Upper lobe of left lung (tissue), 6 donors: ENCODE results near the gene ELOVL6. TPM values are rescaled to one million over a fixed set of nuclear protein-coding genes. Genes with fewer than 3 reads are reported as not detected.
A peak's percentile ranks its signal among the peaks of the same experiment; 100 is the strongest.

Source experiments
- ATAC-seq, 2 donors: fragments of 200-7000 bp; cut with Tn5 transposase; one replicate each; pipeline ENCODE4 v1.9.1; 2022; ENCODE audit warnings: mild to moderate bottlenecking in 2 of 2, moderate library complexity in 2 of 2; ENCODE audit not compliant: low FRiP score in 2 of 2
- DNase-seq, 2 donors: peaks; one replicate each; pipeline ENCODE4 v3.0.0-alpha.2; 2019 to 2020
- H3K27ac ChIP-seq, 4 donors: fragments of 200-600 bp; sonication (generic); one replicate each; pipeline ENCODE4 v1.5.1; 2016 to 2019
- H3K27me3 ChIP-seq, 4 donors: fragments of 200-600 bp; sonication (generic); one replicate each; pipeline ENCODE4 v1.5.1; 2017 to 2019
- H3K36me3 ChIP-seq, 4 donors: fragments of 200-600 bp; sonication (generic); one replicate each; pipeline ENCODE4 v1.5.1; 2016 to 2019
- H3K4me1 ChIP-seq, 4 donors: fragments of 200-600 bp; sonication (generic); one replicate each; pipeline ENCODE4 v1.5.1; 2018 to 2019
- H3K4me3 ChIP-seq, 4 donors: fragments of 200-600 bp; sonication (generic); one replicate each; pipeline ENCODE4 v1.5.1; 2017 to 2019; ENCODE audit warnings: mild to moderate bottlenecking in 2 of 4, moderate library complexity in 1 of 4
- H3K9me3 ChIP-seq, 4 donors: fragments of 200-600 bp; sonication (generic); one replicate each; pipeline ENCODE4 v1.5.1; 2018 to 2019
- EP300 ChIP-seq, 4 donors: sonication (generic); formaldehyde crosslinking; IDR thresholded peaks; one replicate each; pipeline ENCODE4 v1.5.1; 2017; ENCODE audit warnings: antibody characterized with exemption in 4 of 4, control low read depth in 2 of 4
- POLR2A ChIP-seq, 4 donors: fragments of 450-650 bp; IDR thresholded peaks; one replicate each; pipeline ENCODE4 v1.5.1; 2016 to 2017; ENCODE audit warnings: antibody characterized with exemption in 4 of 4, mild to moderate bottlenecking in 2 of 4
- POLR2AphosphoS5 ChIP-seq, 2 donors: sonication (generic); formaldehyde crosslinking; IDR thresholded peaks; one replicate each; pipeline ENCODE4 v1.5.1; 2017; ENCODE audit warnings: antibody characterized with exemption in 2 of 2
- WGBS, 2 donors: methylation state at CpG; one replicate each; pipeline ENCODE4 v1.1.5; 2017 to 2018; 5-methylcytosine and 5-hydroxymethylcytosine counted together
- total RNA-seq, 6 donors: library from RNA; depleted of rRNA in 4 of 6; stranded (reverse); fragments of >200 nt in 4 of 6; gene quantifications; one replicate each; pipeline versions ENCODE4 v1.1.0 to v1.2.1, GENCODE V29; 2016 to 2021
- TF ChIP-seq, protein P1 (sequence below), 6 experiments: fragments of 450-650 bp in 4 of 6; fragments of 200-600 bp in 2 of 6; sonication (generic) in 2 of 6; IDR thresholded peaks; one replicate each; pipeline ENCODE4 v1.5.1; 2016 to 2019; ENCODE audit warnings: antibody characterized with exemption in 6 of 6
- donor health status: DM: no; HTN: no; CAD: no; lungs with moderate emphysema.
- donor health status: DM: no; HTN: yes; CAD: no; lungs with severe emphysema.

Gene ELOVL6
- total RNA-seq, 6 donors from 2014 or later, result 2.1 to 10.2 (median 4.3) TPM

GRCh38 chr4:110135523-110135922 lies 62.9 kb downstream of the ELOVL6 start:
- TF ChIP-seq, protein P1, sequence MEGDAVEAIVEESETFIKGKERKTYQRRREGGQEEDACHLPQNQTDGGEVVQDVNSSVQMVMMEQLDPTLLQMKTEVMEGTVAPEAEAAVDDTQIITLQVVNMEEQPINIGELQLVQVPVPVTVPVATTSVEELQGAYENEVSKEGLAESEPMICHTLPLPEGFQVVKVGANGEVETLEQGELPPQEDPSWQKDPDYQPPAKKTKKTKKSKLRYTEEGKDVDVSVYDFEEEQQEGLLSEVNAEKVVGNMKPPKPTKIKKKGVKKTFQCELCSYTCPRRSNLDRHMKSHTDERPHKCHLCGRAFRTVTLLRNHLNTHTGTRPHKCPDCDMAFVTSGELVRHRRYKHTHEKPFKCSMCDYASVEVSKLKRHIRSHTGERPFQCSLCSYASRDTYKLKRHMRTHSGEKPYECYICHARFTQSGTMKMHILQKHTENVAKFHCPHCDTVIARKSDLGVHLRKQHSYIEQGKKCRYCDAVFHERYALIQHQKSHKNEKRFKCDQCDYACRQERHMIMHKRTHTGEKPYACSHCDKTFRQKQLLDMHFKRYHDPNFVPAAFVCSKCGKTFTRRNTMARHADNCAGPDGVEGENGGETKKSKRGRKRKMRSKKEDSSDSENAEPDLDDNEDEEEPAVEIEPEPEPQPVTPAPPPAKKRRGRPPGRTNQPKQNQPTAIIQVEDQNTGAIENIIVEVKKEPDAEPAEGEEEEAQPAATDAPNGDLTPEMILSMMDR (IDR thresholded peaks at IDR 0.05), result no peak
- TF ChIP-seq POLR2AphosphoS5 (IDR thresholded peaks at IDR 0.05) (no peak), EP300 (IDR thresholded peaks at IDR 0.05) (no peak), POLR2A (IDR thresholded peaks at IDR 0.05) (no peak)
- H3K36me3 ChIP-seq, result no peaks in the 10 kb centered on the region
- H3K27ac ChIP-seq, result no peak overlapping the region
- no peaks in the 10 kb centered on the region for H3K9me3 ChIP-seq
- no peak overlapping the region for H3K4me3 ChIP-seq
- no peaks in the 10 kb centered on the region for H3K27me3 ChIP-seq
- ATAC-seq (peak in 1 of 2 donors; percentile 59), DNase-seq (no peak)
- 70 to 82% methylated on average over 1 of the region's 1 CpG for WGBS, 2 donors
- H3K4me1 ChIP-seq, result no peaks in the 10 kb centered on the region

GRCh38 chr4:110135076-110135475 lies 63.3 kb downstream of the ELOVL6 start:
- Histone ChIP-seq H3K9me3 (no peaks in the 10 kb centered on the region), H3K27me3 (no peaks in the 10 kb centered on the region), H3K4me3 (no peak overlapping the region), H3K4me1 (no peaks in the 10 kb centered on the region), H3K27ac (no peak overlapping the region), H3K36me3 (no peaks in the 10 kb centered on the region)
- ATAC-seq (no peak), DNase-seq (no peak)
- TF ChIP-seq POLR2AphosphoS5 (IDR thresholded peaks at IDR 0.05) (no peak), POLR2A (IDR thresholded peaks at IDR 0.05) (no peak), EP300 (IDR thresholded peaks at IDR 0.05) (no peak)
- TF ChIP-seq, protein P1 (IDR thresholded peaks at IDR 0.05), result no peak
- 89% methylated on average over 2 of the region's 2 CpGs for WGBS, 2 donors

DNA sequence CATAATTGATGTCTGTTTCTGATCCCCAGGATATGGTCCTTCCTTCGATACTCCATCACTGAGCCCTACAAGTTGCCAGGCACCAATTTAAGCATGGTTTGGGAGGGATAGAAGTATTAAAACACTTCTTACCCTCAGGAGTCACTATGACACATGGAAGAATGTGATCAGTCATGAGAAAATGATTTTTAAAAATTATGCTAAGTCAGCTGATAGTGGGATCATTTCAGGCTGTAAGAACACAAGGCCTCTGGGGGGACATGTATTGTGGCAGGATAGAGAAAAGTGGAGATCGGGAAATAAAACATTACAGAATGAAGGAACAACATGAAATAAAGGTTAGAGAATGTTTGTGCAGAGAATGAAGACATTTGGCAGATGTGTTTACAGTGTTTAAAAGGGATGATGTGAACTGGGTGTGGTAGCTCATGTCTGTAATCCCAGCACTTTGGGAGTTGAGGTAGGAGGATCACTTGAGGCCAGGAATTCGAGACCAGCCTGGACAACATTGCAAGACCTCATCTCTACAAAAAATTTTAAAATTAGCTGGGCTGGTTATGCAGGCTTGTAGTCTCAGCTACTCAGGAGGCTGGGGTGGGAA lies 64.0 kb downstream of the ELOVL6 start:
- Histone ChIP-seq H3K4me1 (no peaks in the 10 kb centered on the region), H3K4me3 (no peak overlapping the region), H3K27ac (no peak overlapping the region), H3K27me3 (no peaks in the 10 kb centered on the region), H3K36me3 (no peaks in the 10 kb centered on the region), H3K9me3 (no peaks in the 10 kb centered on the region)
- no peak for DNase-seq
- TF ChIP-seq, protein P1 (IDR thresholded peaks at IDR 0.05), result no peak
- TF ChIP-seq POLR2A (IDR thresholded peaks at IDR 0.05), result no peak
- TF ChIP-seq POLR2AphosphoS5 (IDR thresholded peaks at IDR 0.05), result no peak
- no peak for TF ChIP-seq EP300 (IDR thresholded peaks at IDR 0.05)
- WGBS, 2 donors, result 93% methylated on average over 3 of the region's 3 CpGs
- ATAC-seq, result peak in 1 of 2 donors; percentile 85

DNA sequence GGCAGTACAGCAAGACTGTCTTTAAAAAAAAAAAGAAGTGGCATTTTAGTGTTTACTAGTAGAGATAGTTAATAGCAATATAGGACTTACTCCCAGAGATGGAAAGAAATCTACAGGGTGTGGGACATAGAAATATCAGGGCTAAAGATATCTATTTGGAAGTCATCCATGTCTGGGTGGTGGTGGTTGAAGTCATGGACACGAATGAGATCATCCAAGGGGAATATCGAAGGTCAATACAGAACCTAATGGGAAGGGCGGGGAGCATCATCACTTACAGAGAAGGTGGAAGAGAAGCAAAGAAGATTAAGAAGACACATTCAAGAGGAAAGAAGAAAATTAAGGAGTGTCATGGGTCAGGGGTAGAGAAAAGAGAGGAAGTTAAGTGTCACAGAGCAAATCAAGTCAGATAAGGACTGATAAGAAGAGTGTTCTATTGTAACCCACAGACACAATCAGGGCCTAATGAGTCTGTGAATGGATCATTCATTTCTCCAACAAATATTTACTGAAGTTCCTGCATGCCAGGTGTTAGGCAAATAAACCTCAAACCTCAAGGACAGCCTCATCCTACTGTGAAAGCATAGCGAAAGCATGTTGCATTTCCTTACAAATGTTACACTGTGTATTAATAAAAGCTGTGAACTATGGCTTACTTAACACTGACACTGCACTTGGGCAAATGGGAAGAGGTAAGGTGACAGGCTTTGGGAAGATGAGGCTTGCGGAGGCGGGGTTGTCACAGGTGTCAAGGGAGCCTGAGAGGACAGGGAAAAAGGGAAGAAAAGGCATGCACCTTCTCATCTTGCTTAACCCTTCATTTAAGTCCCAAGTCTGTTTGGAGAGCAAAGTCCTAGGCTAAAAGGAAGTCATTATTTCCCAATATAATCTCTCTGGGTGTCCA lies 65.3 kb downstream of the ELOVL6 start:
- Histone ChIP-seq H3K4me1 (peaks cover 0 to 4% (median 0%) of the 10 kb centered on the region in 4 donors), H3K27me3 (no peaks in the 10 kb centered on the region), H3K27ac (no peak overlapping the region), H3K9me3 (no peaks in the 10 kb centered on the region), H3K4me3 (no peak overlapping the region), H3K36me3 (no peaks in the 10 kb centered on the region)
- ATAC-seq (peak in 1 of 2 donors; percentile 63), DNase-seq (no peak)
- WGBS, 2 donors, result 85% methylated on average over 6 of the region's 6 CpGs
- TF ChIP-seq, protein P1 (IDR thresholded peaks at IDR 0.05), result no peak
- no peak for TF ChIP-seq POLR2A (IDR thresholded peaks at IDR 0.05)
- no peak for TF ChIP-seq EP300 (IDR thresholded peaks at IDR 0.05)
- no peak for TF ChIP-seq POLR2AphosphoS5 (IDR thresholded peaks at IDR 0.05)
